ENCODE measurements around the gene SCART1.
"Not testable (repeated sequence)": the region's sequence is repeated elsewhere in the genome, so short reads cannot be mapped to it uniquely, and the experiment has no call there.

The SCART1 gene

GRCh38 chr10:133453516-133454203 is at the start of gene SCART1:
TSS of gene SCART1 (plus strand) at chr10:133453945. CDS start at chr10:133453998, 53 bp downstream.
- DNase-seq: no peak

GRCh38 chr10:133405272-133405671 is 48.5 kb upstream of the SCART1 start:
- DNase-seq: no peak

GRCh38 chr10:133405844-133406527 is 47.8 kb upstream of the SCART1 start:
- no peak for DNase-seq

GRCh38 chr10:133411523-133412380 is 42.0 kb upstream of the SCART1 start:
- no peak for DNase-seq

GRCh38 chr10:133412381-133412711 is 41.4 kb upstream of the SCART1 start:
- no peak for DNase-seq

GRCh38 chr10:133414401-133414800 is 39.3 kb upstream of the SCART1 start:
- DNase-seq: not testable (repeated sequence)

GRCh38 chr10:133415752-133416151 is 38.0 kb upstream of the SCART1 start:
- no peak for DNase-seq

GRCh38 chr10:133418289-133418993 is 35.3 kb upstream of the SCART1 start:
- no peak for DNase-seq

GRCh38 chr10:133419211-133419950 is 34.4 kb upstream of the SCART1 start:
- no peak for DNase-seq

GRCh38 chr10:133420028-133420427 is 33.7 kb upstream of the SCART1 start:
- DNase-seq: no peak

GRCh38 chr10:133420579-133420978 is 33.2 kb upstream of the SCART1 start:
- no peak for DNase-seq

GRCh38 chr10:133421336-133422222 is 32.2 kb upstream of the SCART1 start:
- DNase-seq: no peak

- no peak for DNase-seq
Measured at GRCh38 chr10:133422223-133422806, 31.4 kb upstream of the SCART1 start.

GRCh38 chr10:133422807-133423771 is 30.7 kb upstream of the SCART1 start:
- DNase-seq: no peak

GRCh38 chr10:133424102-133424501 is 29.6 kb upstream of the SCART1 start:
- DNase-seq: not testable (repeated sequence)

GRCh38 chr10:133424601-133425000 is 29.1 kb upstream of the SCART1 start, which contains the start of gene SPRN:
TSS of gene SPRN (minus strand) at chr10:133424625. CDS start at chr10:133423681, 944 bp downstream.
- DNase-seq: not testable (repeated sequence)

- not testable (repeated sequence) for DNase-seq
Measured at GRCh38 chr10:133429571-133429970, 24.2 kb upstream of the SCART1 start.

- DNase-seq: not testable (repeated sequence)
Measured at GRCh38 chr10:133431888-133432613, 21.7 kb upstream of the SCART1 start.

GRCh38 chr10:133432789-133433188 is 21.0 kb upstream of the SCART1 start:
- DNase-seq: not testable (repeated sequence)

Data from activated CD4-positive, alpha-beta T cell treated with anti-CD3 and anti-CD28 coated beads, Interleukin-2, amount 50 U/mL, for 4 hours (primary cell).